Measurements from ENCODE around the gene FAF2. TPM values are rescaled to one million over a fixed set of nuclear protein-coding genes. Genes with fewer than 3 reads are reported as not detected.

Gene FAF2
- total and polyA plus RNA-seq, 4 donors, result 38.0 to 50.9 (median 41.9) TPM

DNA sequence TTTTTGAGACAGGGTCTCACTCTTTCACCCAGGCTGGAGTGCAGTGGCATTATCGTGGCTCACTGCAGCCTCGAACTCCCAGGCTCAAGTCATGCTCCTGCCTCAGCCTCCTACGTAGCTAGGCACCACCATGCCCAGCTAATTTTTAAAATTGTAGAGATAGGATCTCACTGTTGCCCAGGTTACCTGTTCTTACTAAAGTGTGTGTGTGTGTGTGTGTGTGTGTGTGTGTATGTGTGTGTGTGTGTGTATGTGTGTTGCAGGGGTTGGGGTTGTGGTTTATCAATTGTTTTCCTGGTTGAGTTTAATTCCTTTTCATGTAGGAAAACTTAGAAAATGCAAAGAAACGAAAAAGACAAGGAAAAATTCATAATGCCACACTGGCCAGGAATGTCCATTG, 67.2 kb downstream of the FAF2 start:
- DNase-seq (ENCODE audit: low read depth in 4 of 6, low spot score in 6 of 6), result no peak
- WGBS (ENCODE audit: insufficient coverage), result 64% methylated on average over 4 of the region's 4 CpGs
- no peaks in the 10 kb centered on the region for H3K4me1 ChIP-seq (ENCODE audit: control insufficient read depth, insufficient read depth, low read length)
- no peaks in the 10 kb centered on the region for H3K9me3 ChIP-seq (ENCODE audit: control insufficient read depth, insufficient read depth, low read length)
- no peaks in the 10 kb centered on the region for H3K36me3 ChIP-seq (ENCODE audit: control insufficient read depth, insufficient read depth, low read length)
- H3K27ac ChIP-seq (ENCODE audit: low read depth, low read length), result no peak overlapping the region
- H3K27me3 ChIP-seq (ENCODE audit: control insufficient read depth, insufficient read depth, low read length), result no peaks in the 10 kb centered on the region
- no peak overlapping the region for H3K4me3 ChIP-seq (ENCODE audit: low read depth, low read length)

DNA sequence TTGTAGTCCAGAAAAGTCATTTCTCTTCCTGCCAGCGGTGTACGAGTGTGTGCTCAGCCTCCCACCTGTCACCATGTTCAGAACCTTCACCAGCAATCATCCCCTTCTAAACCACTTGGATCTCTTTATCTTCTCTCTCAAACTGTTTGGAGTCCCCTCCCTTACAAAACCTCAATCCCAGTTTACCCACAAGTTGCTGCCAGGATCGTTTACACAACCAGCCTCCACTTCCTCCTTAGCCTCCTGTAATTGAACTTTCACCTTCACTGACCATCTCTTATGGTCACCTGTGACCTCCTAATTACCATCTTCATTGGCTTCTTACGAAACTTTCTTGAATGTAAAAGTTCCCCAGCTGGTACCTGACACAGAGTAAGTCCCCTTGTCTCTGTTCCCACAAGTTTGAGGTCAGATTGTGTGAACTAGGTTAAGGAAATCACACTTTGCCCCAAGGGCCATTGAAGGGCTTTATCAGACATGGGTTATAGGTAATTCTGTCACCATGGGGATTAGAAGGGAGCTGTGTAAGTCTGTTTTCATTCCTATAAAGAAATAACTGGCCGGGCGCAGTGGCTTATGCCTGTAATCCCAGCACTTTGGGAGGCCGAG, 69.0 kb downstream of the FAF2 start:
- no peaks in the 10 kb centered on the region for H3K36me3 ChIP-seq (ENCODE audit: control insufficient read depth, insufficient read depth, low read length)
- no peaks in the 10 kb centered on the region for H3K4me1 ChIP-seq (ENCODE audit: control insufficient read depth, insufficient read depth, low read length)
- DNase-seq (ENCODE audit: low read depth in 4 of 6, low spot score in 6 of 6), result no peak
- no peak overlapping the region for H3K4me3 ChIP-seq (ENCODE audit: low read depth, low read length)
- H3K9me3 ChIP-seq (ENCODE audit: control insufficient read depth, insufficient read depth, low read length), result no peaks in the 10 kb centered on the region
- no peak overlapping the region for H3K27ac ChIP-seq (ENCODE audit: low read depth, low read length)
- 86% methylated on average over 6 of the region's 7 CpGs for WGBS (ENCODE audit: insufficient coverage)
- H3K27me3 ChIP-seq (ENCODE audit: control insufficient read depth, insufficient read depth, low read length), result no peaks in the 10 kb centered on the region

GRCh38 chr5:176519810-176520720, 71.9 kb downstream of the FAF2 start:
- H3K27me3 ChIP-seq (ENCODE audit: control insufficient read depth, insufficient read depth, low read length), result no peaks in the 10 kb centered on the region
- no peak overlapping the region for H3K4me3 ChIP-seq (ENCODE audit: low read depth, low read length)
- no peaks in the 10 kb centered on the region for H3K4me1 ChIP-seq (ENCODE audit: control insufficient read depth, insufficient read depth, low read length)
- 71% methylated on average over 14 of the region's 16 CpGs for WGBS (ENCODE audit: insufficient coverage)
- DNase-seq (ENCODE audit: low read depth in 4 of 6, low spot score in 6 of 6), result no peak
- no peak overlapping the region for H3K27ac ChIP-seq (ENCODE audit: low read depth, low read length)
- H3K9me3 ChIP-seq (ENCODE audit: control insufficient read depth, insufficient read depth, low read length), result no peaks in the 10 kb centered on the region
- peaks cover 2% of the 10 kb centered on the region for H3K36me3 ChIP-seq (ENCODE audit: control insufficient read depth, insufficient read depth, low read length)

DNA sequence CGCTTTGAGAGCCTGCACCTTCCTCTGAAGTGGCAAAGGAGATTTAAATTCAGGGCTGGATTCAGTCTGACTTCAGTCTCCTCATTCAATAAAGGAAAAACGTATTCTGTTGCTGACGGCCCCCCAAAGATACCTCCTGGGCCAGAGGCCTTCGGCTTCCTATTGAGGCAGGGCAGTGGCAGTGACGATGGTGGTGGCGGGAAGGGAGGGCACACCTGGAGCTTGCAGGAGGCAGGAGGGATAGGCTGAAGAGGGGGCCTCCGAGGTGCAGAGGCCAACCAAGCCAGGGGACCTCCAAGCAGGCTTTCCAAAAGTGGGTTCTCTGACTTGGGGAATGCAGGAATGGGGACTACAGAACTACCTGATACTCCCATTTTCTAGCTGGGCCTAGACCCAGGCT, 73.1 kb downstream of the FAF2 start:
- WGBS (ENCODE audit: insufficient coverage), result 78% methylated on average over 5 of the region's 7 CpGs
- H3K27me3 ChIP-seq (ENCODE audit: control insufficient read depth, insufficient read depth, low read length), result no peaks in the 10 kb centered on the region
- no peak overlapping the region for H3K4me3 ChIP-seq (ENCODE audit: low read depth, low read length)
- no peak overlapping the region for H3K27ac ChIP-seq (ENCODE audit: low read depth, low read length)
- no peaks in the 10 kb centered on the region for H3K4me1 ChIP-seq (ENCODE audit: control insufficient read depth, insufficient read depth, low read length)
- H3K36me3 ChIP-seq (ENCODE audit: control insufficient read depth, insufficient read depth, low read length), result peaks cover 8% of the 10 kb centered on the region
- no peaks in the 10 kb centered on the region for H3K9me3 ChIP-seq (ENCODE audit: control insufficient read depth, insufficient read depth, low read length)
- DNase-seq (ENCODE audit: low read depth in 4 of 6, low spot score in 6 of 6), result no peak

DNA sequence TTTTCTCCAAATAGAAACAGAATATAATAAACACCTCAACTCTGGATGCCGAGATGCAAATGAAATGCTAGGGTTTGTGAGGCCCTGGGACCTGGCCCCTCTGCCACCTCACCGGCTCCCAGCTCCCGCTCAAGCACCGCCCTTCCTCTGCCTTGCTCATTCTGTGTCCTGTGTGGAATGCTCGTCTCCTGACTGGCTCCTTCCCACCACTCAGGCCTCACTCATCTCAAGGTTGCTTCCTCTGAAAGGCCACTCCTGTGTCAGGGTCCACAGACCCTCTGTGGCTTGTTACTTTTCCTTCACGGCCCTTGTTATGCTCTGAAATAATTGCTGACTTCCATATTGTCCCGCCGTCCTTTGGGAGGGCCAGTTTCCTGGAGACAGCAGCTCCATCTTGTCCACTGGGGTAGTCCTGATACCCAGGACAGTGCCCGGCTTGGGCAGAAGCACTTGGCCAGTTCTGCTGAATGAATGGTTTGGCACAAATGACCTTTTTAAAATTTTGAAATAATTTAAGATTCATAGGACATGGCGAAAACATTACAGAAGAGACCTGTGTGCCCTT, 73.6 kb downstream of the FAF2 start:
- no peak for DNase-seq (ENCODE audit: low read depth in 4 of 6, low spot score in 6 of 6)
- Histone ChIP-seq H3K36me3 (ENCODE audit: control insufficient read depth, insufficient read depth, low read length) (peaks cover 10% of the 10 kb centered on the region), H3K27ac (ENCODE audit: low read depth, low read length) (no peak overlapping the region), H3K4me3 (ENCODE audit: low read depth, low read length) (no peak overlapping the region), H3K4me1 (ENCODE audit: control insufficient read depth, insufficient read depth, low read length) (no peaks in the 10 kb centered on the region), H3K9me3 (ENCODE audit: control insufficient read depth, insufficient read depth, low read length) (no peaks in the 10 kb centered on the region), H3K27me3 (ENCODE audit: control insufficient read depth, insufficient read depth, low read length) (no peaks in the 10 kb centered on the region)
- 64% methylated on average over 8 of the region's 10 CpGs for WGBS (ENCODE audit: insufficient coverage)

- Histone ChIP-seq H3K4me1 (ENCODE audit: control insufficient read depth, insufficient read depth, low read length) (no peaks in the 10 kb centered on the region), H3K9me3 (ENCODE audit: control insufficient read depth, insufficient read depth, low read length) (no peaks in the 10 kb centered on the region), H3K36me3 (ENCODE audit: control insufficient read depth, insufficient read depth, low read length) (peaks cover 32% of the 10 kb centered on the region), H3K27ac (ENCODE audit: low read depth, low read length) (no peak overlapping the region), H3K4me3 (ENCODE audit: low read depth, low read length) (no peak overlapping the region), H3K27me3 (ENCODE audit: control insufficient read depth, insufficient read depth, low read length) (no peaks in the 10 kb centered on the region)
- DNase-seq (ENCODE audit: low read depth in 4 of 6, low spot score in 6 of 6), result no peak
- 95% methylated on average over 4 of the region's 6 CpGs for WGBS (ENCODE audit: insufficient coverage)
Observed at GRCh38 chr5:176524138-176524537, 76.0 kb downstream of the FAF2 start.

DNA sequence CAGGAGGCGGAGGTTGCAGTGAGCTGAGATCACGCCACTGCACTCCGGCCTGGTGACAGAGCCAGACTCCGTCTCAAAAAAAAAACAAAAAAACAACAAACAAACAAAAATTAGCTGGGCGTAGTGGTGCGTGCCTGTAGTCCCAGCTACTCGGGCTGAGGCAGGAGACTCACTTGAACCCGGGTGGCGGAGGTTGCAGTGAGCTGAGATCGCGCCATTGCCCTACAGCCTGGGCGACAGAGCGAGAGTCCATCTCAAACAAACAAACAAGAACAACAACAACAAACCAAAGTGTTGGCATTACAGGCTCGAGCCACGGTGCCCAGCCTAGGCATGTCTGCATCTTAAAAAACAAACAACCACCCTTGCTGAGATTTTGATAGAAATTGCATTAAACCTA, 76.8 kb downstream of the FAF2 start:
- no peak for DNase-seq (ENCODE audit: low read depth in 4 of 6, low spot score in 6 of 6)
- H3K9me3 ChIP-seq (ENCODE audit: control insufficient read depth, insufficient read depth, low read length), result no peaks in the 10 kb centered on the region

DNA sequence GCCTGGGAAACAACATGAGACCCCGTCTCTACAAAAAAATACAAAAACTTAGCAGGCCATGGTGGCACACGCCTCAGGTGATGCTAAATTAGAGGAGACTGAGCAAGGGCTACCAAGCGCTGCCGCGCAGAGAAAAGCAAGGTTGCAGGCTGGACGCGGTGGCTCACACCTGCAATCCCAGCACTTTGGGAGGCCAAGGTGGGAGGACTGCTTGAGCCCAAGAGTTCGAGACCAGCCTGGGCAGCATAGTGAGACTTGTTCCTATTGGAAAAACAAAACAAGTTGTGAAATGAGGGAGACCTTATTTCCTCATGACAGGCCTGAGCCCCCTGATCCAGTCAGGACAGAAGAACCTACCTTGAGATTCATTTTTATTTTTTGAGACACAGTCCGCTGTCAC, 77.5 kb downstream of the FAF2 start:
- Histone ChIP-seq H3K4me1 (ENCODE audit: control insufficient read depth, insufficient read depth, low read length) (peaks cover 7% of the 10 kb centered on the region), H3K27ac (ENCODE audit: low read depth, low read length) (no peak overlapping the region), H3K36me3 (ENCODE audit: control insufficient read depth, insufficient read depth, low read length) (peaks cover 47% of the 10 kb centered on the region), H3K27me3 (ENCODE audit: control insufficient read depth, insufficient read depth, low read length) (no peaks in the 10 kb centered on the region), H3K9me3 (ENCODE audit: control insufficient read depth, insufficient read depth, low read length) (no peaks in the 10 kb centered on the region), H3K4me3 (ENCODE audit: low read depth, low read length) (no peak overlapping the region)
- WGBS (ENCODE audit: insufficient coverage), result 91% methylated on average over 8 of the region's 9 CpGs
- no peak for DNase-seq (ENCODE audit: low read depth in 4 of 6, low spot score in 6 of 6)

More for the DNA sequence above, 76.8 kb downstream of the FAF2 start:
- Histone ChIP-seq H3K4me3 (ENCODE audit: low read depth, low read length) (no peak overlapping the region), H3K36me3 (ENCODE audit: control insufficient read depth, insufficient read depth, low read length) (peaks cover 41% of the 10 kb centered on the region), H3K27ac (ENCODE audit: low read depth, low read length) (no peak overlapping the region), H3K4me1 (ENCODE audit: control insufficient read depth, insufficient read depth, low read length) (peaks cover 3% of the 10 kb centered on the region), H3K27me3 (ENCODE audit: control insufficient read depth, insufficient read depth, low read length) (no peaks in the 10 kb centered on the region)
- WGBS (ENCODE audit: insufficient coverage), result 95% methylated on average over 12 of the region's 15 CpGs

- Histone ChIP-seq H3K36me3 (ENCODE audit: control insufficient read depth, insufficient read depth, low read length) (peaks cover 55% of the 10 kb centered on the region), H3K27me3 (ENCODE audit: control insufficient read depth, insufficient read depth, low read length) (no peaks in the 10 kb centered on the region), H3K4me1 (ENCODE audit: control insufficient read depth, insufficient read depth, low read length) (peaks cover 15% of the 10 kb centered on the region), H3K4me3 (ENCODE audit: low read depth, low read length) (no peak overlapping the region), H3K9me3 (ENCODE audit: control insufficient read depth, insufficient read depth, low read length) (no peaks in the 10 kb centered on the region), H3K27ac (ENCODE audit: low read depth, low read length) (no peak overlapping the region)
- no peak for DNase-seq (ENCODE audit: low read depth in 4 of 6, low spot score in 6 of 6)
- 100% methylated on average over 1 of the region's 9 CpGs for WGBS (ENCODE audit: insufficient coverage)
Observed at GRCh38 chr5:176526462-176526861, 78.3 kb downstream of the FAF2 start.

All from spinal cord (tissue), 10 donors.